ENCODE results near the gene SOD1.

The SOD1 gene

DNA sequence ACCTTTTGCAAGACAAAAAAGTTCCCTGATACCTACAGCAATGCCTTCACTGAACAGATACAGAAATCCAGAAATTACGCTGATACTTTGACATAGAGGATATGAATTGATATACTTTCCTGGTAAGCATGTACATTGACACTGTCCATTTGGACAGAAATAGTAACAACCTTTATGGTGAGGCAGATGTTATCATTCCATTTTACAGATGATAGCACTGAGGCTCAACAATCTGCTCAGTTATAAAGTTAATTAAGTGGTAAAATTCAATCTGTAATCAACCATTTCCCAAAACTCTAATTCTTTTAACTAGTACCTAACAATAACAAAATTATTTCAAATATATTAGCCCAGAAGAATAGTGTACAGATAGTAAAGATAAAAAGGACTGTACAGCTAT lies 51.8 kb downstream of the SOD1 start:
- DNase-seq (ENCODE audit: low read depth): no peak
- TF ChIP-seq, protein P1, sequence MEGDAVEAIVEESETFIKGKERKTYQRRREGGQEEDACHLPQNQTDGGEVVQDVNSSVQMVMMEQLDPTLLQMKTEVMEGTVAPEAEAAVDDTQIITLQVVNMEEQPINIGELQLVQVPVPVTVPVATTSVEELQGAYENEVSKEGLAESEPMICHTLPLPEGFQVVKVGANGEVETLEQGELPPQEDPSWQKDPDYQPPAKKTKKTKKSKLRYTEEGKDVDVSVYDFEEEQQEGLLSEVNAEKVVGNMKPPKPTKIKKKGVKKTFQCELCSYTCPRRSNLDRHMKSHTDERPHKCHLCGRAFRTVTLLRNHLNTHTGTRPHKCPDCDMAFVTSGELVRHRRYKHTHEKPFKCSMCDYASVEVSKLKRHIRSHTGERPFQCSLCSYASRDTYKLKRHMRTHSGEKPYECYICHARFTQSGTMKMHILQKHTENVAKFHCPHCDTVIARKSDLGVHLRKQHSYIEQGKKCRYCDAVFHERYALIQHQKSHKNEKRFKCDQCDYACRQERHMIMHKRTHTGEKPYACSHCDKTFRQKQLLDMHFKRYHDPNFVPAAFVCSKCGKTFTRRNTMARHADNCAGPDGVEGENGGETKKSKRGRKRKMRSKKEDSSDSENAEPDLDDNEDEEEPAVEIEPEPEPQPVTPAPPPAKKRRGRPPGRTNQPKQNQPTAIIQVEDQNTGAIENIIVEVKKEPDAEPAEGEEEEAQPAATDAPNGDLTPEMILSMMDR (conservative IDR thresholded peaks at IDR 0.05; ENCODE audit: low read depth, low read length): no peak
- no peak overlapping the region for H3K4me3 ChIP-seq (ENCODE audit: low read depth, low read length)

DNA sequence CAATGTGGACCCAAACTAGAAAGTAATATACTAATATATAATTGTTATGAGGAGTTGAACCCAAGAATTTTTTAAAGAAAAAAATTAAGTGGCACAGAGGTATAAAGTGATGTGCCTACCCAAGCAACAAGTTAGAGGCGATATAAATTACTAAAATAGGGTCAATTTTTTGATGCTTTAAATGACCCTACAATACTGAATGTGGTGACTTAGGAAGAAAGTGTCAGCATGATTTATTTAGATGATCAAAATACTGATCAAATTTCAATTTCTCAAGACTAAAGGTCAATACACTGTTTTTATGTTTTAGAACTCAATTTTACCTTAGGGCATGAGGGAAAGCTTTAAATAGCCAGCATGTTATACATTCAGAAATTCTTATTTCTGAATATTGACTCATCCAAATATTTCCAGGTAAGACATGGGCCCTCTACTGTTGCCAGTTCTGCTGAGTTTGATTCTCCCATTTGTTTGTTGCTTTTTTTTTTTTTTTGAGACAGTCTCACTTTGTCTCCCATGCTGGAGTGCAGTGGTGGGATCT lies 52.3 kb downstream of the SOD1 start:
- no peak overlapping the region for H3K4me3 ChIP-seq (ENCODE audit: low read depth, low read length)
- TF ChIP-seq, protein P1 (conservative IDR thresholded peaks at IDR 0.05; ENCODE audit: low read depth, low read length): no peak
- no peak for DNase-seq (ENCODE audit: low read depth)

DNA sequence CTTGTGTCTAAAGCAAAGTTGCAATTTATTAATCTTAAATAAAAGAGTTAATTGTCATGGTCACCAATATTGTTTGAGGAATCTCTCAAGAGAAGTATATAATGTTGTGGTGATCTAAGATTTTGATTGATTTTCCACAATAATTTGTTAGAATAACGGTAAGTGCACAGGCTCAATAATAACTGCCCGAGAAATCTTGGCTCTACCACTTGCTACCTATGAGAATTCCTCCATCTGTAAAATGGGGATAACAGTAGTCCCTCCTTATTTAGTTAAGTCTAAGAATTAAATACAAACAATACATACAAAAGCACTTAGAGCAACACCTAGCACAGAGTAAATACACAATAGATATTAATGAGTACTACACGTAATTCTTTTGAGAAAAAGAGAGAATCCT lies 53.6 kb downstream of the SOD1 start:
- TF ChIP-seq, protein P1 (conservative IDR thresholded peaks at IDR 0.05; ENCODE audit: low read depth, low read length): no peak
- no peak overlapping the region for H3K4me3 ChIP-seq (ENCODE audit: low read depth, low read length)
- DNase-seq (ENCODE audit: low read depth): no peak

DNA sequence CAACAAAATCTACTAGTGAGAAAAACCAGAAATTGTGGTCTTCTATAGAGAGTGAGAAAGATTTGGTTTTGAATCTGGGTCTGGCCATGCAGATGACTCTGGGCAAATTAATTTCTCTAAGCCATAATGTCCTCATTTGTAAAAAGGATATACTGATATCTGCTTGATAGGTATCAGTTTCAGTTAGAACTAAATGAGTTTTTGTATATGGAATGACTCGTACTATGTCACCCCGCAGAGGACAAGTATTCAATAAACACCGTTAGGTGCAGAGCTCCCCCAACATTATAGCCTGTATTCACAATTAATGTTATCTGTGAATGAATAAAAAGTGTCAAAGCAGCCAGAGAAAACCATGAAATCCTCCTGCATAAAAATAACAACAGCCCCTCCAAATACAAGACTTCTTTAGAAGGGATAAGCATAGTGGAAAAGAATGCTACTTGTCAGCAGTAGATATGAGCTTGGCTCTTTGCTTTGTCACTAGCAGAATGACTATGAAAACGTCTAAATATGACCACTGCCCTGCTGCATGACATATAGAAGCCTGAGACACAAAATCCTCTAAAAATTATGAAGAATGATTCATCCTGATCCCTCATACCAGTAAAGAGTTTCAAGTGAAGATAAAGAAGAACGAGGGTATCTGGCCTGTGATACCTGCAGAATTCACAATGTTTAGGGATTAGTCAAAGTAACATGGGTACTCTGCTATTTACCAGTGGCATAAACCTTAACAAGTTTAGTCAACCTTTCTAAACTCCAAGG lies 54.7 kb downstream of the SOD1 start:
- TF ChIP-seq, protein P1 (conservative IDR thresholded peaks at IDR 0.05; ENCODE audit: low read depth, low read length): no peak
- peak; percentile 29 for DNase-seq (ENCODE audit: low read depth)
- H3K4me3 ChIP-seq (ENCODE audit: low read depth, low read length): no peak overlapping the region

DNA sequence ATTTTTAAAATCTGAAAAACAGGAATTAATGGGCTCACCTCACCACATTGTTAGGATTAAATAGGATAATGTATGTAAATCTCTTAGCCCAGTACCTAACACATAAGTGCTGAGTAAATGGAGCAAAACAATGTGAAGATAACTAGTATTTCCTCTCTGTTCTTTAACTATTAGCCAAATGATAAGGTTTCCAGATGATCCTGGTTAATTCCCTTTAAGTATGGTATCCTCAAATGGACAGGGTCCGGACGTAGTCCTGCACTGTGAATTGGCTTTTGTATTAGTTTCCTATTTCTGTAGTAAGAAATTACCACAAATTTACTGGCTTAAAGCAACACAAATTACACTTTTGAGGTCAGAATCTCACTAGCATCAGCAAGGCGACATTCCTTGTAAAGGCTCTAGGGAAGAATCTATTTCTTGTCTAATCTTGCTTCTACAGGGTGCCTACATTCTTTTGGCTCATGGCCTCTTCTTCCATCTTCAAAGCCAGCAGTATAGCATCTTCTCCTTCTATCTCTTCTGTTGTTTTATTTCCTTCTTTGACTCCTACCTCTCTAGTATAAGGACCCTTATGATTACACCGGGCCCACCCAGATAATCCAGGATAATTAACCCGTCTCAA lies 55.4 kb downstream of the SOD1 start:
- DNase-seq (ENCODE audit: low read depth): no peak
- TF ChIP-seq, protein P1 (conservative IDR thresholded peaks at IDR 0.05; ENCODE audit: low read depth, low read length): no peak
- no peak overlapping the region for H3K4me3 ChIP-seq (ENCODE audit: low read depth, low read length)

DNA sequence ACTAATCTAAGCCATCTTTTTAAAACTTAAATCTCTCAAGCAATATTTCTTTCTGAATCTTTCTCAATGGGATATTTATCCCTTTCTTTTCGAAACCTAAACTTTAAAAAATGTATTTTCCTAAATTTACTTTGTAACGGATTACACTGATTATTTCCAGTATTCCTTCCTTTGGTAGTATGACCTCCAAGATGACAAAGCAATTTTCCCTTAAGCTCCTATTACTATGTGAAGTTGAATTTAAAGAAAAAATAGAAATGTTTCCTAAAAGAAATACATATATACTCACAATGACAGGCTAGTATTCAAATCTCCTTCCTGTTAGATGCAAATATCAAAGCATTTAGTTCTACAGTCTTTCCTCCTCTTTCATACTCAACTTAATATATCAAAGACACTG lies 56.6 kb downstream of the SOD1 start:
- TF ChIP-seq, protein P1 (conservative IDR thresholded peaks at IDR 0.05; ENCODE audit: low read depth, low read length): no peak
- DNase-seq (ENCODE audit: low read depth): no peak

More for the DNA sequence above, 56.6 kb downstream of the SOD1 start:
- no peak overlapping the region for H3K4me3 ChIP-seq (ENCODE audit: low read depth, low read length)

Data from choroid plexus epithelial cell (primary cell).